HCT116 (cell line): ENCODE results near the gene GTF3C4. TPM values are rescaled to one million over a fixed set of nuclear protein-coding genes. Genes with fewer than 3 reads are reported as not detected.

Experiments
- ATAC-seq: fragments of 200-7000 bp; cut with Tn5 transposase; 2 replicates; pipeline ENCODE4 v1.9.1; 2020; ENCODE audit warnings: mild to moderate bottlenecking, moderate library complexity
- BruUV-seq: library from RNA; stranded (reverse); fragments of 400-500 nt; replicated peaks from 2 replicates; lab custom pipeline; 2021; lab: Mats Ljungman, UMichigan
- CTCF ChIA-PET: fragments of 300-600 bp; sonication (Branson Sonifier 250); formaldehyde crosslinking; loops from one replicate; lab custom pipeline; 2021; ENCODE audit warnings: antibody characterized with exemption; lab: Charles Lee
- POLR2A ChIA-PET: fragments of 300-600, 350-600 bp; sonication (Branson Sonifier 250); formaldehyde crosslinking; loops from one replicate; lab custom pipeline; 2021; ENCODE audit warnings: antibody characterized with exemption; lab: Charles Lee
- RAD21 ChIA-PET, 2 experiments: fragments of 300-600 bp; sonication (Branson Sonifier 250); formaldehyde crosslinking; loops; one replicate each; lab custom pipeline; 2023; ENCODE audit warnings: low total read pairs in 2 of 2; ENCODE audit not compliant: uncharacterized antibody in 2 of 2, unreplicated experiment in 2 of 2, low non-redundant PET in 1 of 2; lab: Charles Lee
- DNase-seq: peaks from one replicate; pipeline ENCODE4 v3.0.0-alpha.2; 2010; ENCODE audit warnings: low read depth, low spot score
- H2AFZ ChIP-seq: fragments of 200-600 bp; shearing (Covaris generic), sonication (generic); 2 replicates; pipeline ENCODE4 v1.6.1; 2017; ENCODE audit warnings: low read depth, mixed run types, mixed read lengths, antibody characterized with exemption, low read length; ENCODE audit not compliant: poor library complexity, severe bottlenecking
- H3K27ac ChIP-seq: 2 replicates; pipeline ENCODE4 v1.5.1; 2012; ENCODE audit warnings: low read depth, low read length
- H3K27me3 ChIP-seq: fragments of 200-600 bp; sonication (generic); 2 replicates; pipeline ENCODE4 v1.6.1; 2016; ENCODE audit warnings: mixed run types, low read length, mixed read lengths; ENCODE audit not compliant: insufficient read depth
- H3K36me3 ChIP-seq, 2 experiments: fragments of 200-500 bp in 1 of 2; fragments of 200-600 bp in 1 of 2; sonication (Bioruptor generic) in 1 of 2; sonication (generic) in 1 of 2; 2 replicates each; pipeline versions ENCODE4 v1.5.1 to v1.6.1; 2014 to 2016; ENCODE audit warnings: low read length in 2 of 2, inconsistent platforms in 1 of 2, mixed read lengths in 1 of 2, mixed run types in 1 of 2; ENCODE audit not compliant: insufficient read depth in 2 of 2, control insufficient read depth in 1 of 2
- H3K4me1 ChIP-seq, 2 experiments: fragments of 200-600 bp in 1 of 2; sonication (generic) in 1 of 2; 2 replicates each; pipeline versions ENCODE4 v1.5.1 to v1.6.1; 2012 to 2017; ENCODE audit warnings: low read length in 2 of 2, inconsistent platforms in 1 of 2, mild to moderate bottlenecking in 1 of 2, mixed read lengths in 1 of 2, mixed run types in 1 of 2, moderate library complexity in 1 of 2; ENCODE audit not compliant: insufficient read depth in 2 of 2, control insufficient read depth in 1 of 2
- H3K4me2 ChIP-seq: fragments of 200-600 bp; sonication (generic); 2 replicates; pipeline ENCODE4 v1.6.1; 2017; ENCODE audit warnings: mixed run types, low read length, mixed read lengths
- H3K4me3 ChIP-seq, 2 experiments: fragments of 200-600 bp in 1 of 2; sonication (generic) in 1 of 2; replicated peaks in 1 of 2; 2 replicates each; pipeline ENCODE4 v1.5.1; 2011 to 2016; ENCODE audit warnings: low read length in 2 of 2, control low read depth in 1 of 2, low read depth in 1 of 2, mild to moderate bottlenecking in 1 of 2, mixed read lengths in 1 of 2, mixed run types in 1 of 2
- H3K79me2 ChIP-seq: fragments of 200-600 bp; sonication (generic); 2 replicates; pipeline ENCODE4 v1.6.1; 2017; ENCODE audit warnings: mild to moderate bottlenecking, mixed run types, low read length, moderate library complexity, mixed read lengths; ENCODE audit not compliant: insufficient read depth
- H3K9ac ChIP-seq: fragments of 200-600 bp; sonication (generic); 2 replicates; pipeline ENCODE4 v1.6.1; 2016; ENCODE audit warnings: low read length, mixed read lengths
- H3K9me2 ChIP-seq: fragments of 200-600 bp; sonication (generic), shearing (Covaris generic); 2 replicates; pipeline ENCODE4 v1.6.1; 2017; ENCODE audit warnings: mixed run types, mild to moderate bottlenecking, moderate library complexity; ENCODE audit not compliant: insufficient read depth
- H3K9me3 ChIP-seq, 2 experiments: fragments of 200-500 bp in 1 of 2; fragments of 200-600 bp in 1 of 2; sonication (Bioruptor generic) in 1 of 2; sonication (generic) in 1 of 2; 2 replicates each; pipeline ENCODE4 v1.6.1; 2014 to 2017; ENCODE audit warnings: low read length in 2 of 2, mixed read lengths in 2 of 2, inconsistent platforms in 1 of 2, low read depth in 1 of 2, mild to moderate bottlenecking in 1 of 2, mixed run types in 1 of 2, moderate library complexity in 1 of 2; ENCODE audit not compliant: control insufficient read depth in 1 of 2, insufficient read depth in 1 of 2
- H4K20me1 ChIP-seq: fragments of 200-600 bp; sonication (generic), shearing (Covaris generic); 2 replicates; pipeline ENCODE4 v1.6.1; 2017; ENCODE audit warnings: mixed run types, mild to moderate bottlenecking, moderate library complexity; ENCODE audit not compliant: insufficient read depth
- CBX3 ChIP-seq: IDR thresholded peaks from 2 replicates; pipeline ENCODE4 v1.6.1; 2012; ENCODE audit warnings: low read depth
- CEBPB ChIP-seq: IDR thresholded peaks from 2 replicates; pipeline ENCODE4 v1.6.1; 2012; ENCODE audit warnings: low read depth
- EZH2 ChIP-seq: fragments of 200-600 bp; sonication (generic); IDR thresholded peaks from 2 replicates; pipeline ENCODE4 v1.6.1; 2017; ENCODE audit warnings: antibody characterized with exemption, mixed run types
- EZH2phosphoT487 ChIP-seq: fragments of 200-600 bp; IDR thresholded peaks from 2 replicates; pipeline ENCODE4 v1.6.1; 2018; ENCODE audit warnings: antibody characterized with exemption, borderline replicate concordance
- FOSL1 ChIP-seq: IDR thresholded peaks from 2 replicates; pipeline ENCODE4 v1.6.1; 2012; ENCODE audit warnings: low read depth
- SIN3A ChIP-seq: IDR thresholded peaks from 2 replicates; pipeline ENCODE4 v1.6.1; 2012; ENCODE audit warnings: low read depth
- TCF7L2 ChIP-seq: IDR thresholded peaks from 2 replicates; pipeline ENCODE4 v1.7.0; 2011; ENCODE audit warnings: borderline replicate concordance, inconsistent platforms; ENCODE audit not compliant: insufficient read depth, insufficient read length; ENCODE audit errors: extremely low read depth
- intact Hi-C: fragments of 100-400 bp; cut with micrococcal nuclease; formaldehyde crosslinking; loops from 2 replicates; pipeline ENCODE4 v1.10.0; 2022
- total RNA-seq: library from RNA; stranded (reverse); gene quantifications from one replicate; pipeline ENCODE4 v1.2.1, GENCODE V29; 2021; ENCODE audit not compliant: unreplicated experiment
- TF ChIP-seq, protein P1 (sequence below): IDR thresholded peaks from 2 replicates; pipeline ENCODE4 v1.6.1; 2012; ENCODE audit warnings: low read depth
- TF ChIP-seq, protein P2 (sequence below): IDR thresholded peaks from 2 replicates; pipeline ENCODE4 v1.6.1; 2012

GTF3C4 gene
- total RNA-seq, 1 experiment from 2014 or later = 26.4 TPM

DNA sequence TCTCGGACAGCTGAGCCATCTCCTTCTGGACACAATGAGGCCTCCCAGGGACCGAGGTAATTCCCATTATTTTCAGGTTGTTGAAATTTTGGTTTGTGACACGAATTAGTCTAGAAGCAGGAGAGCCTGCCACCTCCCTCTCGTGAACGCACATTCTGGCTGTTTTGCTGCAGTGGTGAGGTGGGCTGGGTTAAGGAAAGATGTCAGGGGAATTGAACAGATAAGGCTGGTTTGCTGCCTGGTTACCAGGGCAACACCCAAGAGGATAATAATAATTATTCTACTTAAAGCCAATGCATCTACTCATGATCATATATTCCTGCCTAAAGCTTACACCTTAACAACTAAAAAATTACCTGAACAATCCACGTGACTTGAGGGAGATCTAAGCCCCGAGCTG, 38.6 kb upstream of the GTF3C4 start:
- H3K27ac ChIP-seq = no peak overlapping the region
- H3K9me2 ChIP-seq = no peaks in the 10 kb centered on the region
- CTCF ChIA-PET = no interaction called here
- no peaks in the 10 kb centered on the region; the same call in 1 of the 2 replicates for H3K79me2 ChIP-seq
- H3K36me3 ChIP-seq = peaks cover 18 to 56% of the 10 kb centered on the region in 2 experiments
- no peaks in the 10 kb centered on the region for H4K20me1 ChIP-seq
- H3K4me1 ChIP-seq = no peaks in the 10 kb centered on the region
- H3K27me3 ChIP-seq = no peaks in the 10 kb centered on the region
- RAD21 ChIA-PET = no interaction called here
- H3K9me3 ChIP-seq = no peaks in the 10 kb centered on the region
- H3K4me2 ChIP-seq = no peak overlapping the region
- no TSS peak for BruUV-seq
- intact Hi-C loops = no loop called here
- TF ChIP-seq EZH2 (no peak), EZH2phosphoT487 (no peak), SIN3A (no peak), CBX3 (no peak), FOSL1 (no peak), CEBPB (no peak), TCF7L2 (no peak)
- TF ChIP-seq, protein P1, sequence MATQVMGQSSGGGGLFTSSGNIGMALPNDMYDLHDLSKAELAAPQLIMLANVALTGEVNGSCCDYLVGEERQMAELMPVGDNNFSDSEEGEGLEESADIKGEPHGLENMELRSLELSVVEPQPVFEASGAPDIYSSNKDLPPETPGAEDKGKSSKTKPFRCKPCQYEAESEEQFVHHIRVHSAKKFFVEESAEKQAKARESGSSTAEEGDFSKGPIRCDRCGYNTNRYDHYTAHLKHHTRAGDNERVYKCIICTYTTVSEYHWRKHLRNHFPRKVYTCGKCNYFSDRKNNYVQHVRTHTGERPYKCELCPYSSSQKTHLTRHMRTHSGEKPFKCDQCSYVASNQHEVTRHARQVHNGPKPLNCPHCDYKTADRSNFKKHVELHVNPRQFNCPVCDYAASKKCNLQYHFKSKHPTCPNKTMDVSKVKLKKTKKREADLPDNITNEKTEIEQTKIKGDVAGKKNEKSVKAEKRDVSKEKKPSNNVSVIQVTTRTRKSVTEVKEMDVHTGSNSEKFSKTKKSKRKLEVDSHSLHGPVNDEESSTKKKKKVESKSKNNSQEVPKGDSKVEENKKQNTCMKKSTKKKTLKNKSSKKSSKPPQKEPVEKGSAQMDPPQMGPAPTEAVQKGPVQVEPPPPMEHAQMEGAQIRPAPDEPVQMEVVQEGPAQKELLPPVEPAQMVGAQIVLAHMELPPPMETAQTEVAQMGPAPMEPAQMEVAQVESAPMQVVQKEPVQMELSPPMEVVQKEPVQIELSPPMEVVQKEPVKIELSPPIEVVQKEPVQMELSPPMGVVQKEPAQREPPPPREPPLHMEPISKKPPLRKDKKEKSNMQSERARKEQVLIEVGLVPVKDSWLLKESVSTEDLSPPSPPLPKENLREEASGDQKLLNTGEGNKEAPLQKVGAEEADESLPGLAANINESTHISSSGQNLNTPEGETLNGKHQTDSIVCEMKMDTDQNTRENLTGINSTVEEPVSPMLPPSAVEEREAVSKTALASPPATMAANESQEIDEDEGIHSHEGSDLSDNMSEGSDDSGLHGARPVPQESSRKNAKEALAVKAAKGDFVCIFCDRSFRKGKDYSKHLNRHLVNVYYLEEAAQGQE = no peak
- TF ChIP-seq, protein P2, sequence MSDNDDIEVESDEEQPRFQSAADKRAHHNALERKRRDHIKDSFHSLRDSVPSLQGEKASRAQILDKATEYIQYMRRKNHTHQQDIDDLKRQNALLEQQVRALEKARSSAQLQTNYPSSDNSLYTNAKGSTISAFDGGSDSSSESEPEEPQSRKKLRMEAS = no peak
- H2AFZ ChIP-seq = no peak overlapping the region
- no peak overlapping the region for H3K9ac ChIP-seq
- POLR2A ChIA-PET = no interaction called here
- DNase-seq (no peak), ATAC-seq (no peak)
- no peak overlapping the region for H3K4me3 ChIP-seq
